ENCODE results near the gene SLC44A3. TPM values are rescaled to one million over a fixed set of nuclear protein-coding genes. Genes with fewer than 3 reads are reported as not detected.
A peak's percentile ranks its signal among the peaks of the same experiment; 100 is the strongest.

The SLC44A3 gene
- polyA plus RNA-seq, 1 of the 3 experiments (the other 2 are of a cell fraction): 2.6 TPM

GRCh38 chr1:94925561-94926125 is 105.5 kb downstream of the SLC44A3 start (continued):
- peak; percentile 74; the same call in 1 of the 2 replicates for TF ChIP-seq TEAD4 (IDR thresholded peaks at IDR 0.05; ENCODE audit: borderline replicate concordance, insufficient read depth)
- peak; percentile 4; the same call in 1 of the 2 replicates for TF ChIP-seq SMC3 (IDR thresholded peaks at IDR 0.05; ENCODE audit: low read depth, low read length)
- TF ChIP-seq REST (IDR thresholded peaks at IDR 0.05; ENCODE audit: low read depth, low read length): no peak
- no peak for TF ChIP-seq NRF1 (IDR thresholded peaks at IDR 0.05; ENCODE audit: low read depth, low read length)
- TF ChIP-seq TCF12 (IDR thresholded peaks at IDR 0.05): peak; percentile 63; the same call in 1 of the 2 replicates
- TF ChIP-seq YY1 (IDR thresholded peaks at IDR 0.05; ENCODE audit: low read depth): no peak
- TF ChIP-seq, protein P1, sequence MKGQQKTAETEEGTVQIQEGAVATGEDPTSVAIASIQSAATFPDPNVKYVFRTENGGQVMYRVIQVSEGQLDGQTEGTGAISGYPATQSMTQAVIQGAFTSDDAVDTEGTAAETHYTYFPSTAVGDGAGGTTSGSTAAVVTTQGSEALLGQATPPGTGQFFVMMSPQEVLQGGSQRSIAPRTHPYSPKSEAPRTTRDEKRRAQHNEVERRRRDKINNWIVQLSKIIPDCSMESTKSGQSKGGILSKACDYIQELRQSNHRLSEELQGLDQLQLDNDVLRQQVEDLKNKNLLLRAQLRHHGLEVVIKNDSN (IDR thresholded peaks at IDR 0.05; ENCODE audit: borderline replicate concordance, low read depth): no peak
- TF ChIP-seq MEF2A (IDR thresholded peaks at IDR 0.05; ENCODE audit: borderline replicate concordance, low read depth): no peak
- no peak for TF ChIP-seq ELF1 (IDR thresholded peaks at IDR 0.05)
- TF ChIP-seq EZH2phosphoT487 (IDR thresholded peaks at IDR 0.05; ENCODE audit: borderline replicate concordance, low read depth): no peak
- no peak for TF ChIP-seq CHD2 (IDR thresholded peaks at IDR 0.05; ENCODE audit: low read length, partially characterized antibody)
- TF ChIP-seq, protein P2, sequence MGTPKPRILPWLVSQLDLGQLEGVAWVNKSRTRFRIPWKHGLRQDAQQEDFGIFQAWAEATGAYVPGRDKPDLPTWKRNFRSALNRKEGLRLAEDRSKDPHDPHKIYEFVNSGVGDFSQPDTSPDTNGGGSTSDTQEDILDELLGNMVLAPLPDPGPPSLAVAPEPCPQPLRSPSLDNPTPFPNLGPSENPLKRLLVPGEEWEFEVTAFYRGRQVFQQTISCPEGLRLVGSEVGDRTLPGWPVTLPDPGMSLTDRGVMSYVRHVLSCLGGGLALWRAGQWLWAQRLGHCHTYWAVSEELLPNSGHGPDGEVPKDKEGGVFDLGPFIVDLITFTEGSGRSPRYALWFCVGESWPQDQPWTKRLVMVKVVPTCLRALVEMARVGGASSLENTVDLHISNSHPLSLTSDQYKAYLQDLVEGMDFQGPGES (IDR thresholded peaks at IDR 0.05; ENCODE audit: low read depth, low read length): no peak
- TF ChIP-seq, protein P3, sequence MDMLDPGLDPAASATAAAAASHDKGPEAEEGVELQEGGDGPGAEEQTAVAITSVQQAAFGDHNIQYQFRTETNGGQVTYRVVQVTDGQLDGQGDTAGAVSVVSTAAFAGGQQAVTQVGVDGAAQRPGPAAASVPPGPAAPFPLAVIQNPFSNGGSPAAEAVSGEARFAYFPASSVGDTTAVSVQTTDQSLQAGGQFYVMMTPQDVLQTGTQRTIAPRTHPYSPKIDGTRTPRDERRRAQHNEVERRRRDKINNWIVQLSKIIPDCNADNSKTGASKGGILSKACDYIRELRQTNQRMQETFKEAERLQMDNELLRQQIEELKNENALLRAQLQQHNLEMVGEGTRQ (IDR thresholded peaks at IDR 0.05; ENCODE audit: borderline replicate concordance, low read depth, low read length): no peak
- TF ChIP-seq FOSL2 (IDR thresholded peaks at IDR 0.05; ENCODE audit: borderline replicate concordance, low read depth): 0 out of 2 replicates have a peak, but pooled peaks have one; percentile 52
- no peak for TF ChIP-seq FOXM1 (IDR thresholded peaks at IDR 0.05; ENCODE audit: low read depth)
- no peak; the same call in 1 of the 2 replicates for TF ChIP-seq MXI1 (IDR thresholded peaks at IDR 0.05; ENCODE audit: low read depth, low read length)

All from SK-N-SH (cell line).